Measurements from ENCODE around the gene CSF3R.
"Not testable (repeated sequence)": the region's sequence is repeated elsewhere in the genome, so short reads cannot be mapped to it uniquely, and the experiment has no call there.

Gene CSF3R

GRCh38 chr1:36513676-36514473 lies 31.2 kb upstream of the CSF3R start:
- DNase-seq (ENCODE audit: low read depth in 2 of 2, low spot score in 1 of 2) = no peak

- no peak for DNase-seq (ENCODE audit: low read depth in 2 of 2, low spot score in 1 of 2)
Measured at GRCh38 chr1:36512842-36513241, 30.1 kb upstream of the CSF3R start.

GRCh38 chr1:36511804-36512798 lies 29.4 kb upstream of the CSF3R start:
- DNase-seq (ENCODE audit: low read depth in 2 of 2, low spot score in 1 of 2) = no peak

GRCh38 chr1:36511220-36511619 lies 28.5 kb upstream of the CSF3R start:
- DNase-seq (ENCODE audit: low read depth in 2 of 2, low spot score in 1 of 2) = not testable (repeated sequence)

GRCh38 chr1:36510418-36510817 lies 27.7 kb upstream of the CSF3R start:
- no peak for DNase-seq (ENCODE audit: low read depth in 2 of 2, low spot score in 1 of 2)

GRCh38 chr1:36508257-36508656 lies 25.5 kb upstream of the CSF3R start:
- DNase-seq (ENCODE audit: low read depth in 2 of 2, low spot score in 1 of 2) = no peak

- no peak for DNase-seq (ENCODE audit: low read depth in 2 of 2, low spot score in 1 of 2)
Measured at GRCh38 chr1:36506276-36506920, 23.7 kb upstream of the CSF3R start.

- no peak for DNase-seq (ENCODE audit: low read depth in 2 of 2, low spot score in 1 of 2)
Measured at GRCh38 chr1:36503733-36504132, 21.0 kb upstream of the CSF3R start.

- DNase-seq (ENCODE audit: low read depth in 2 of 2, low spot score in 1 of 2) = no peak
Measured at GRCh38 chr1:36503159-36503558, 20.4 kb upstream of the CSF3R start.

- no peak for DNase-seq (ENCODE audit: low read depth in 2 of 2, low spot score in 1 of 2)
Measured at GRCh38 chr1:36502616-36503015, 19.9 kb upstream of the CSF3R start.

- DNase-seq (ENCODE audit: low read depth in 2 of 2, low spot score in 1 of 2) = not testable (repeated sequence)
Measured at GRCh38 chr1:36501911-36502310, 19.2 kb upstream of the CSF3R start.

- no peak for DNase-seq (ENCODE audit: low read depth in 2 of 2, low spot score in 1 of 2)
Measured at GRCh38 chr1:36497207-36497606, 14.5 kb upstream of the CSF3R start.

- no peak for DNase-seq (ENCODE audit: low read depth in 2 of 2, low spot score in 1 of 2)
Measured at GRCh38 chr1:36494971-36495370, 12.3 kb upstream of the CSF3R start.

- DNase-seq (ENCODE audit: low read depth in 2 of 2, low spot score in 1 of 2) = no peak
Measured at GRCh38 chr1:36493524-36493923, 10.8 kb upstream of the CSF3R start.

GRCh38 chr1:36492491-36492890 lies 9.8 kb upstream of the CSF3R start:
- no peak for DNase-seq (ENCODE audit: low read depth in 2 of 2, low spot score in 1 of 2)

- DNase-seq (ENCODE audit: low read depth in 2 of 2, low spot score in 1 of 2) = not testable (repeated sequence)
Measured at GRCh38 chr1:36489258-36490051, 6.7 kb upstream of the CSF3R start.

GRCh38 chr1:36487906-36488305 lies 5.2 kb upstream of the CSF3R start:
- no peak for DNase-seq (ENCODE audit: low read depth in 2 of 2, low spot score in 1 of 2)

GRCh38 chr1:36487336-36487725 lies 4.6 kb upstream of the CSF3R start:
- DNase-seq (ENCODE audit: low read depth in 2 of 2, low spot score in 1 of 2) = not testable (repeated sequence)

GRCh38 chr1:36486439-36487335 lies 4.0 kb upstream of the CSF3R start:
- no peak for DNase-seq (ENCODE audit: low read depth in 2 of 2, low spot score in 1 of 2)

GRCh38 chr1:36486093-36486438 lies 3.4 kb upstream of the CSF3R start:
- no peak for DNase-seq (ENCODE audit: low read depth in 2 of 2, low spot score in 1 of 2)

All from stimulated activated CD8-positive, alpha-beta memory T cell treated with anti-CD3 and anti-CD28 coated beads, Interleukin-4, amount 100 ng/mL, for 4 hours (primary cell).